Neural progenitor cell (in vitro differentiated cells): ENCODE measurements around the gene STMN3. TPM values are rescaled to one million over a fixed set of nuclear protein-coding genes. Genes with fewer than 3 reads are reported as not detected.

Source experiments
- DNase-seq: peaks from one replicate; pipeline ENCODE4 v3.0.0-alpha.2; 2016; ENCODE audit warnings: low spot score
- H2AFZ ChIP-seq: fragments of 200-600 bp; sonication (generic); replicated peaks from 2 replicates; pipeline ENCODE4 v1.6.1; 2016; ENCODE audit warnings: antibody characterized with exemption
- H3F3A ChIP-seq: fragments of 200-600 bp; sonication (generic); 2 replicates; pipeline ENCODE4 v1.6.1; 2016; ENCODE audit warnings: antibody characterized with exemption, low read depth
- H3K27ac ChIP-seq: fragments of 200-600 bp; sonication (generic); 2 replicates; pipeline ENCODE4 v1.5.1; 2016; ENCODE audit warnings: mild to moderate bottlenecking
- H3K27me3 ChIP-seq: fragments of 200-600 bp; sonication (generic); 2 replicates; pipeline ENCODE4 v1.6.1; 2016; ENCODE audit warnings: mild to moderate bottlenecking, moderate library complexity
- H3K36me3 ChIP-seq: fragments of 200-600 bp; sonication (generic); 2 replicates; pipeline ENCODE4 v1.5.1; 2016
- H3K4me1 ChIP-seq: fragments of 200-600 bp; sonication (generic); 2 replicates; pipeline ENCODE4 v1.6.1; 2016; ENCODE audit warnings: mixed run types
- H3K4me2 ChIP-seq: fragments of 200-600 bp; sonication (generic); 2 replicates; pipeline ENCODE4 v1.6.1; 2016
- H3K4me3 ChIP-seq: fragments of 200-600 bp; sonication (generic); 2 replicates; pipeline ENCODE4 v1.5.1; 2016
- H3K79me2 ChIP-seq: fragments of 200-600 bp; sonication (generic); 2 replicates; pipeline ENCODE4 v1.6.1; 2016; ENCODE audit warnings: low read depth
- H3K9ac ChIP-seq: fragments of 200-600 bp; sonication (generic); 2 replicates; pipeline ENCODE4 v1.6.1; 2016
- H3K9me3 ChIP-seq: fragments of 200-600 bp; sonication (generic); 2 replicates; pipeline ENCODE4 v1.5.1; 2016; ENCODE audit warnings: low read depth
- H4K20me1 ChIP-seq: fragments of 200-600 bp; sonication (generic); 2 replicates; pipeline ENCODE4 v1.6.1; 2016; ENCODE audit warnings: low read depth
- H3K27ac Mint-ChIP-seq: 3 replicates; pipeline ENCODE4 v1.8.0; 2021; ENCODE audit warnings: mixed read lengths
- H3K27me3 Mint-ChIP-seq: 2 replicates; pipeline ENCODE4 v1.8.0; 2022; ENCODE audit warnings: low read depth, mild to moderate bottlenecking, inconsistent platforms, moderate library complexity, mixed read lengths; ENCODE audit not compliant: insufficient read depth
- H3K36me3 Mint-ChIP-seq: 3 replicates; pipeline ENCODE4 v1.8.0; 2021; ENCODE audit warnings: mixed read lengths
- H3K4me1 Mint-ChIP-seq: 3 replicates; pipeline ENCODE4 v1.8.0; 2021; ENCODE audit warnings: mixed read lengths
- H3K4me3 Mint-ChIP-seq: 3 replicates; pipeline ENCODE4 v1.8.0; 2021; ENCODE audit warnings: mild to moderate bottlenecking, moderate library complexity, mixed read lengths
- H3K9me3 Mint-ChIP-seq: 3 replicates; pipeline ENCODE4 v1.8.0; 2020; ENCODE audit warnings: mixed read lengths
- EZH2 ChIP-seq: fragments of 200-600 bp; sonication (generic); IDR thresholded peaks from 2 replicates; pipeline ENCODE4 v1.6.1; 2017; ENCODE audit warnings: antibody characterized with exemption, mild to moderate bottlenecking, moderate library complexity
- EZH2phosphoT487 ChIP-seq: fragments of 200-600 bp; sonication (generic); IDR thresholded peaks from 2 replicates; pipeline ENCODE4 v1.6.1; 2017; ENCODE audit warnings: antibody characterized with exemption
- total RNA-seq: library from RNA; depleted of rRNA; stranded (reverse); fragments of >200 nt; gene quantifications from 2 replicates; pipeline ENCODE4 v1.2.3, GENCODE V29; 2015; ENCODE audit warnings: low replicate concordance
- TF ChIP-seq, protein P1 (sequence below): fragments of 200-600 bp; sonication (generic); IDR thresholded peaks from 2 replicates; pipeline ENCODE4 v1.5.1; 2017; ENCODE audit warnings: antibody characterized with exemption, mild to moderate bottlenecking

Gene STMN3
- total RNA-seq, 1 donor from 2014 or later = 3.3 TPM

DNA sequence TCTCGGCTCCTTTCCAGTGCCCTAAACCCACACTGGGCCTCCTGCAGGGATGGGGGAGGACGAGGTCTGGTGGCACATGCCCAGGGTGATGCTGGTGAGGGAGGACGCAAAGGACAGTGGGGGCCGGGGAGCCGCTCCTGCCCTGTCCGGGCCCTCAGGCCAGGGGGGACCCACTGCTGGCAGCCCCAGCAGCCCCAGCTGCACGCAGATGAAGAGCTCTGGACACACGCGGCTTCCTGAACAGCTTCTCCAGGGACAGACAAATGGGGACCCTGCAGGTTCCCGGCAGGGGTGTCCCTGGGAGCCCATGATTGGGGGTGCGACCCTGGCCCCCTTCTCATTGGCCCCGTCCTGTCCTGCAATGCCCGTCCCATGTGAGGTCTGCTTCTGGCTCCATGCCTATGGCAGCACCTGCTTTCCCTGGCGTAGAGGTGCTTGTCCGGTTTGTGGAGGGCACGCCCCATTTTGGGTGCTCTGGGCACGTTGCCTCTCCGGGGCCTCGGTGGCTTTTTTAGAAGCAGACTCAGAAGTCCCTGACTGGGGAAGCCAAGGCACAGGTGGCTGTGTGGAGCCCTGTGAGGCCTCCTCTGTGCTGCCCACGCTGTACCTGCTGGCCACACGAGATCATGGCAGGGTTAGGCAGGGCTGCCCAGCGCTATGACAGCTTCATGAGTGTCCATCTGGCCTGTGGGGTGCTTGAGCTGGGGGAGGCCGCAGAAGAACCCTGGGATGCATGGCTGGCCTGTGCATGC, 27.8 kb upstream of the STMN3 start:
- H3K4me3 ChIP-seq = no peak overlapping the region
- H3K4me2 ChIP-seq = no peak overlapping the region
- H2AFZ ChIP-seq = no peak overlapping the region
- Mint-ChIP-seq H3K9me3 (no peaks in the 10 kb centered on the region), H3K4me3 (no peak overlapping the region), H3K27me3 (peaks cover 5% of the 10 kb centered on the region), H3K27ac (no peak overlapping the region), H3K36me3 (peaks cover 5% of the 10 kb centered on the region), H3K4me1 (no peaks in the 10 kb centered on the region)
- no peaks in the 10 kb centered on the region for H3K9me3 ChIP-seq
- H3K9ac ChIP-seq = no peak overlapping the region
- DNase-seq = no peak
- H4K20me1 ChIP-seq = no peaks in the 10 kb centered on the region
- H3F3A ChIP-seq = no peaks in the 10 kb centered on the region
- TF ChIP-seq EZH2phosphoT487 (no peak), EZH2 (no peak)
- TF ChIP-seq, protein P1, sequence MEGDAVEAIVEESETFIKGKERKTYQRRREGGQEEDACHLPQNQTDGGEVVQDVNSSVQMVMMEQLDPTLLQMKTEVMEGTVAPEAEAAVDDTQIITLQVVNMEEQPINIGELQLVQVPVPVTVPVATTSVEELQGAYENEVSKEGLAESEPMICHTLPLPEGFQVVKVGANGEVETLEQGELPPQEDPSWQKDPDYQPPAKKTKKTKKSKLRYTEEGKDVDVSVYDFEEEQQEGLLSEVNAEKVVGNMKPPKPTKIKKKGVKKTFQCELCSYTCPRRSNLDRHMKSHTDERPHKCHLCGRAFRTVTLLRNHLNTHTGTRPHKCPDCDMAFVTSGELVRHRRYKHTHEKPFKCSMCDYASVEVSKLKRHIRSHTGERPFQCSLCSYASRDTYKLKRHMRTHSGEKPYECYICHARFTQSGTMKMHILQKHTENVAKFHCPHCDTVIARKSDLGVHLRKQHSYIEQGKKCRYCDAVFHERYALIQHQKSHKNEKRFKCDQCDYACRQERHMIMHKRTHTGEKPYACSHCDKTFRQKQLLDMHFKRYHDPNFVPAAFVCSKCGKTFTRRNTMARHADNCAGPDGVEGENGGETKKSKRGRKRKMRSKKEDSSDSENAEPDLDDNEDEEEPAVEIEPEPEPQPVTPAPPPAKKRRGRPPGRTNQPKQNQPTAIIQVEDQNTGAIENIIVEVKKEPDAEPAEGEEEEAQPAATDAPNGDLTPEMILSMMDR = no peak
- H3K27ac ChIP-seq = no peak overlapping the region
- H3K36me3 ChIP-seq = no peaks in the 10 kb centered on the region
- H3K4me1 ChIP-seq = no peaks in the 10 kb centered on the region
- no peaks in the 10 kb centered on the region for H3K27me3 ChIP-seq
- no peaks in the 10 kb centered on the region for H3K79me2 ChIP-seq

DNA sequence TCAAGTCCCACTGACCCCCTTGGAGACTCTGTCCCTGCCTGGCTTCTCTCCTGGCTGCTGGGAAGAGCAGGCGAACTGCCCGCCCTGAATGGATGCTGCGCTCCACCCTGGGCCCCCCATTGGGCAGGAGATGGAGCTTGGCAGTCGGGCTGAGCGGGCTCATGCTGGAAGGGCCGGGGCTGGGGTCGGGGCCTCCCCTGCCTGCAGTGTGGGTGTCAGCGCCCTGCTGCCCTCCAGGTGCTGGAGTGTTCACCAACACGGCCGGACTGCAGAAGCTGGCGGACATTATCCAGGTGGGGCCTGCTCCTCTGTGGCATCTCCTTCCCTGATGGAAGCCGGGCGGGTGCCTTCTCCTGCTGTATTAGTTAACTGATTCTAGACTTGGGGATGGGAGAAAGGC, 27.2 kb upstream of the STMN3 start:
- H3K27ac Mint-ChIP-seq = no peak overlapping the region
- Histone ChIP-seq H3K4me2 (no peak overlapping the region), H3K79me2 (no peaks in the 10 kb centered on the region), H3K36me3 (no peaks in the 10 kb centered on the region), H3K27me3 (no peaks in the 10 kb centered on the region), H4K20me1 (no peaks in the 10 kb centered on the region), H3K9ac (no peak overlapping the region), H3F3A (no peaks in the 10 kb centered on the region), H2AFZ (no peak overlapping the region), H3K4me3 (no peak overlapping the region), H3K27ac (no peak overlapping the region), H3K4me1 (no peaks in the 10 kb centered on the region), H3K9me3 (no peaks in the 10 kb centered on the region)
- H3K27me3 Mint-ChIP-seq = peaks cover 5% of the 10 kb centered on the region
- no peaks in the 10 kb centered on the region for H3K4me1 Mint-ChIP-seq
- no peak for DNase-seq
- H3K36me3 Mint-ChIP-seq = peaks cover 7% of the 10 kb centered on the region
- no peaks in the 10 kb centered on the region for H3K9me3 Mint-ChIP-seq
- no peak for TF ChIP-seq EZH2phosphoT487
- TF ChIP-seq, protein P1 = no peak
- TF ChIP-seq EZH2 = no peak
- no peak overlapping the region for H3K4me3 Mint-ChIP-seq

- peaks cover 5% of the 10 kb centered on the region for H3K27me3 Mint-ChIP-seq
- H3K27ac ChIP-seq = no peak overlapping the region
These were observed 26.6 kb upstream of the STMN3 start for GRCh38 chr20:63679799-63680305.

More at GRCh38 chr20:63679799-63680305, 26.6 kb upstream of the STMN3 start:
- peaks cover 7% of the 10 kb centered on the region for H3K36me3 Mint-ChIP-seq
- Histone ChIP-seq H3K36me3 (no peaks in the 10 kb centered on the region), H3K79me2 (no peaks in the 10 kb centered on the region), H2AFZ (no peak overlapping the region), H3K9me3 (no peaks in the 10 kb centered on the region), H4K20me1 (no peaks in the 10 kb centered on the region), H3K9ac (no peak overlapping the region), H3K4me1 (no peaks in the 10 kb centered on the region), H3F3A (no peaks in the 10 kb centered on the region), H3K27me3 (no peaks in the 10 kb centered on the region), H3K4me2 (no peak overlapping the region), H3K4me3 (no peak overlapping the region)
- H3K4me3 Mint-ChIP-seq = no peak overlapping the region
- TF ChIP-seq EZH2 (no peak), EZH2phosphoT487 (no peak)
- TF ChIP-seq, protein P1 = no peak
- H3K27ac Mint-ChIP-seq = no peak overlapping the region
- no peaks in the 10 kb centered on the region for H3K9me3 Mint-ChIP-seq
- DNase-seq = no peak
- H3K4me1 Mint-ChIP-seq = no peaks in the 10 kb centered on the region
